ENCODE data around the gene ZFAND3. TPM values are rescaled to one million over a fixed set of nuclear protein-coding genes. Genes with fewer than 3 reads are reported as not detected.

The ZFAND3 gene
- polyA plus RNA-seq, 1 donor (not counting 4 experiments of a cell fraction or from before 2014, with no cell fraction given): 19.6 TPM

GRCh38 chr6:37871616-37872372 lies 52.3 kb downstream of the ZFAND3 start:
- Histone ChIP-seq H3K4me2 (ENCODE audit: control insufficient read depth, extremely low read depth, insufficient read depth, low read depth, low read length) (no peak overlapping the region), H3K9ac (ENCODE audit: control insufficient read depth, extremely low read depth, insufficient read depth, low read length) (no peak overlapping the region), H3K27ac (ENCODE audit: control insufficient read depth, insufficient read depth, low read length) (no peak overlapping the region), H3K79me2 (ENCODE audit: control insufficient read depth, insufficient read depth, low read length) (peaks cover 93% of the 10 kb centered on the region), H3K27me3 (ENCODE audit: control insufficient read depth, extremely low read depth, insufficient read depth, low read length) (no peaks in the 10 kb centered on the region), H3K4me3 (ENCODE audit: control insufficient read depth in 2 of 3, extremely low read depth in 1 of 3, insufficient read depth in 2 of 3, low read depth in 1 of 3, low read length in 3 of 3) (no peak overlapping the region), H3K4me1 (ENCODE audit: control insufficient read depth, extremely low read depth, insufficient read depth, low read length) (peaks cover 21% of the 10 kb centered on the region), H3K9me3 (ENCODE audit: control insufficient read depth, low read depth, low read length) (no peaks in the 10 kb centered on the region), H2AFZ (ENCODE audit: control insufficient read depth, low read length) (no peak overlapping the region), H3K36me3 (ENCODE audit: control insufficient read depth in 2 of 2, extremely low read depth in 1 of 2, insufficient read depth in 2 of 2, low read length in 2 of 2) (no peaks in the 10 kb centered on the region), H3K9me1 (ENCODE audit: control insufficient read depth, extremely low read depth, insufficient read depth, low read length) (peaks cover 2% of the 10 kb centered on the region), H4K20me1 (ENCODE audit: control insufficient read depth, extremely low read depth, insufficient read depth, low read length) (peaks cover 14% of the 10 kb centered on the region)
- no peak for FAIRE-seq
- dilution Hi-C loops (cut with MboI; ENCODE audit: extremely low pct_ligation_motif_present, low sequenced_read_pairs): no loop called here
- no peak for DNase-seq (ENCODE audit: low read depth, low spot score)
- TF ChIP-seq EZH2 (IDR thresholded peaks at IDR 0.05; ENCODE audit: low read length): no peak
- TF ChIP-seq CTCF (optimal IDR thresholded peaks at IDR 0.05 in 1 of 3, IDR thresholded peaks at IDR 0.05 in 1 of 3, conservative IDR thresholded peaks at IDR 0.05 in 1 of 3; ENCODE audit: extremely low read depth in 1 of 3, insufficient read depth in 2 of 3, low read length in 3 of 3): no peak

- no peaks in the 10 kb centered on the region for H3K9me3 ChIP-seq (ENCODE audit: control insufficient read depth, low read depth, low read length)
- DNase-seq (ENCODE audit: low read depth, low spot score) (no peak), FAIRE-seq (no peak)
- H3K4me3 ChIP-seq (ENCODE audit: control insufficient read depth in 2 of 3, extremely low read depth in 1 of 3, insufficient read depth in 2 of 3, low read depth in 1 of 3, low read length in 3 of 3): no peak overlapping the region
- no peak overlapping the region for H3K9ac ChIP-seq (ENCODE audit: control insufficient read depth, extremely low read depth, insufficient read depth, low read length)
- H3K27me3 ChIP-seq (ENCODE audit: control insufficient read depth, extremely low read depth, insufficient read depth, low read length): no peaks in the 10 kb centered on the region
- H3K9me1 ChIP-seq (ENCODE audit: control insufficient read depth, extremely low read depth, insufficient read depth, low read length): peaks cover 2% of the 10 kb centered on the region
- H3K36me3 ChIP-seq (ENCODE audit: control insufficient read depth in 2 of 2, extremely low read depth in 1 of 2, insufficient read depth in 2 of 2, low read length in 2 of 2): no peaks in the 10 kb centered on the region
- peaks cover 93% of the 10 kb centered on the region for H3K79me2 ChIP-seq (ENCODE audit: control insufficient read depth, insufficient read depth, low read length)
- TF ChIP-seq EZH2 (IDR thresholded peaks at IDR 0.05; ENCODE audit: low read length): no peak
- TF ChIP-seq CTCF (optimal IDR thresholded peaks at IDR 0.05 in 1 of 3, IDR thresholded peaks at IDR 0.05 in 1 of 3, conservative IDR thresholded peaks at IDR 0.05 in 1 of 3; ENCODE audit: extremely low read depth in 1 of 3, insufficient read depth in 2 of 3, low read length in 3 of 3): no peak
- no peak overlapping the region for H3K4me2 ChIP-seq (ENCODE audit: control insufficient read depth, extremely low read depth, insufficient read depth, low read depth, low read length)
- H3K27ac ChIP-seq (ENCODE audit: control insufficient read depth, insufficient read depth, low read length): no peak overlapping the region
- peaks cover 16% of the 10 kb centered on the region for H3K4me1 ChIP-seq (ENCODE audit: control insufficient read depth, extremely low read depth, insufficient read depth, low read length)
- peaks cover 14% of the 10 kb centered on the region for H4K20me1 ChIP-seq (ENCODE audit: control insufficient read depth, extremely low read depth, insufficient read depth, low read length)
- dilution Hi-C loops (cut with MboI; ENCODE audit: extremely low pct_ligation_motif_present, low sequenced_read_pairs): no loop called here
- H2AFZ ChIP-seq (ENCODE audit: control insufficient read depth, low read length): no peak overlapping the region
Measured at GRCh38 chr6:37872373-37872745, 52.8 kb downstream of the ZFAND3 start.

Data from keratinocyte (primary cell).